Epithelial cell of esophagus (primary cell): ENCODE data around the gene PTPRU.
A peak's percentile ranks its signal among the peaks of the same experiment; 100 is the strongest.

Source experiments
- DNase-seq: peaks from one replicate; pipeline ENCODE4 v3.0.0; 2010; ENCODE audit warnings: low read depth
- H3K4me3 ChIP-seq: 2 replicates; pipeline ENCODE4 v1.5.1; 2011; ENCODE audit warnings: mild to moderate bottlenecking, low read length, control low read depth
- CTCF ChIP-seq: IDR thresholded peaks from 2 replicates; pipeline ENCODE4 v1.5.1; 2011; ENCODE audit warnings: low read depth, mild to moderate bottlenecking, low read length, control low read depth, inconsistent platforms; ENCODE audit not compliant: insufficient read depth; ENCODE audit errors: missing control alignments

Gene PTPRU

GRCh38 chr1:29322147-29322694 lies 85.9 kb downstream of the PTPRU start:
- no peak overlapping the region for H3K4me3 ChIP-seq
- DNase-seq, result no peak
- TF ChIP-seq CTCF, result no peak

- no peak for TF ChIP-seq CTCF
- no peak overlapping the region for H3K4me3 ChIP-seq
- no peak for DNase-seq
These were observed 86.7 kb downstream of the PTPRU start for GRCh38 chr1:29322861-29323585.

GRCh38 chr1:29323636-29324035 lies 87.3 kb downstream of the PTPRU start:
- no peak overlapping the region for H3K4me3 ChIP-seq
- TF ChIP-seq CTCF, result no peak

GRCh38 chr1:29324202-29324601 lies 87.9 kb downstream of the PTPRU start:
- no peak overlapping the region for H3K4me3 ChIP-seq
- TF ChIP-seq CTCF, result no peak
- DNase-seq, result no peak

More at GRCh38 chr1:29323636-29324035, 87.3 kb downstream of the PTPRU start:
- DNase-seq, result no peak

GRCh38 chr1:29324771-29325351 lies 88.5 kb downstream of the PTPRU start:
- peak; percentile 13 for DNase-seq
- no peak overlapping the region for H3K4me3 ChIP-seq
- no peak for TF ChIP-seq CTCF

- no peak for DNase-seq
- no peak overlapping the region for H3K4me3 ChIP-seq
- TF ChIP-seq CTCF, result no peak
These were observed 89.4 kb downstream of the PTPRU start for GRCh38 chr1:29325675-29326074.
